ENCODE results near the gene PTH2.
A peak's percentile ranks its signal among the peaks of the same experiment; 100 is the strongest.
"Not testable (repeated sequence)": the region's sequence is repeated elsewhere in the genome, so short reads cannot be mapped to it uniquely, and the experiment has no call there.

PTH2 gene, protein sequence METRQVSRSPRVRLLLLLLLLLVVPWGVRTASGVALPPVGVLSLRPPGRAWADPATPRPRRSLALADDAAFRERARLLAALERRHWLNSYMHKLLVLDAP

DNA sequence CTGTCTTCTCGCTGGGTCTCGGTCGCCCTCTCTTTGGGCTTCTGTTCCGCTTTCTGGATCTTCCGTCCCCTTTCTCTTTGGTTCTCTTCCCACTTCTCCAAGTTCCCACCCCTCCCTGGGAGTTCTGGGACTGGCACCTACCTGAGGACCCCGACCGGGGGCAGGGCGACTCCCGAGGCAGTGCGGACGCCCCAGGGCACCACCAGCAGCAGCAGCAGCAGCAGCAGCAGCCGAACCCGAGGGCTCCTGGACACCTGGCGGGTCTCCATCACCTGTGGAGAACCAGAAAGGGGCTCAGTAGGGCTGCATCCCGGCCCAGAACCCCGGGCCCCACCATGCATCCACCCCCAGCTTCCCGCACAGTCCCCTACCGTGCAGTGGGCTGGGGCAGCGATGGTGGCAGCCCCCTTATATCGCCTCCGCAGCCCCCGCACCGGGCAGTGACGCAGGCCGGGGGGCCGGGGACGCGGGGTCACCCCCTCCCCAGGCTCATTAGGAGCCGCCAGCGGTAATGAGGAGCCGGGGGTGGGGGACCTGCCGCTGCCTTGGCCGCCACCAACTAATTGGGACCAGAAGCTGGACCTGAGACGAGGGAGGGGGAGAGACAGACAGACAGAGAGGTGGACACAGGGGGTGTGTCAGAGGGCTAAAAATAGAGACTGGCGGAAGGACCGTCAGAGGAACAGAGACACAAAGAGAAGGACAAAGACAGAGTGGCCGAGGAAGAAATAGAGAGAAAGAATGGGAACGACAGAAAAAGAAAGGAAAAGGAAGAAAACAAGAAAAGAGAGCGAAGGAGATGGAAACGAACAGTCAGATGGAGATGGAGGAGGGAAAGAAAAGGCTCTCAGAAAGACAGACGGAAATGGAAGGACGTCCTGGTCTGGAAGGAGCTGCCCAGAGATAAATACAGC is at the start of gene PTH2:
Gene PTH2 (minus strand): TSS at position 371 of the 914 bp plus-strand sequence. CDS start 102 bp downstream, at position 269.
- DNase-seq: no peak

DNA sequence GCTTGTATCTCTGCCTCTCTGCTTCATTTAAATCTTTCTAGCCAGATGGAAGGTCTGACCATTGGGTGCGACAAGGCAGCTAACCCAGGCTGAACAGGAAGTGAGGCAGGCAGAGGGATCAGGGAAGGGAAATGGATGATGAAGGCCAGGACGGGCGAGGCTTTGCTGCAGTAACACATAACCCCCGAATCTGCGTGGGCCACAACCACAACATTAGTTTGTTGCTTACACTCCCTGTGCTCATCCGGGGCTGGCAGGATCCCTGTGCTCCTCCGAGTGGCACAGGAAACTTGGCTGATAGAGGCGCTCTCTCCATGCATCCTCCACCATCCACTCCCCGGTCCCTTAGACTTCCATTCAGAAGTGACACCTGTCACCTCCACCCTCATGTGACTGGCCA is 49.7 kb upstream of the PTH2 start:
- no peak for DNase-seq

GRCh38 chr19:49470615-49470978 is 47.4 kb upstream of the PTH2 start:
- DNase-seq: no peak

GRCh38 chr19:49469828-49470614 is 46.8 kb upstream of the PTH2 start:
- peak; percentile 37 for DNase-seq

GRCh38 chr19:49468746-49469447 is 45.7 kb upstream of the PTH2 start:
- DNase-seq: peak; percentile 75

DNA sequence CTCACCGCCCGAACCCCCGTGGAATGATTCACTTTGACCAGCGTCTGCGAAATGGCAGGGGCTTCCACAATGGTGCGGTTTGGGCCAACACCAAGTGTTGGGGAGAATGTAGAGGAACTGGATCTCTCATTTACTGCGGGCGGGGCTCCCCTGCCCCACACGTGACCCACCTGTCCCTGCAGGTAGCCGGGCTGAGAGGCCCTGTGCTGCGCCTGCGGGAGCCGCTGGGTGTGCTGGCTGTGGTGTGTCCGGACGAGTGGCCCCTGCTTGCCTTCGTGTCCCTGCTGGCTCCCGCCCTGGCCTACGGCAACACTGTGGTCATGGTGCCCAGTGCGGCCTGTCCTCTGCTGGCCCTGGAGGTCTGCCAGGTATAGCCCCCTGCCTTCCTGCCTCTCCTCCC is 45.0 kb upstream of the PTH2 start:
- DNase-seq: no peak

- no peak for DNase-seq
These were observed 42.1 kb upstream of the PTH2 start for GRCh38 chr19:49465371-49465770.

DNA sequence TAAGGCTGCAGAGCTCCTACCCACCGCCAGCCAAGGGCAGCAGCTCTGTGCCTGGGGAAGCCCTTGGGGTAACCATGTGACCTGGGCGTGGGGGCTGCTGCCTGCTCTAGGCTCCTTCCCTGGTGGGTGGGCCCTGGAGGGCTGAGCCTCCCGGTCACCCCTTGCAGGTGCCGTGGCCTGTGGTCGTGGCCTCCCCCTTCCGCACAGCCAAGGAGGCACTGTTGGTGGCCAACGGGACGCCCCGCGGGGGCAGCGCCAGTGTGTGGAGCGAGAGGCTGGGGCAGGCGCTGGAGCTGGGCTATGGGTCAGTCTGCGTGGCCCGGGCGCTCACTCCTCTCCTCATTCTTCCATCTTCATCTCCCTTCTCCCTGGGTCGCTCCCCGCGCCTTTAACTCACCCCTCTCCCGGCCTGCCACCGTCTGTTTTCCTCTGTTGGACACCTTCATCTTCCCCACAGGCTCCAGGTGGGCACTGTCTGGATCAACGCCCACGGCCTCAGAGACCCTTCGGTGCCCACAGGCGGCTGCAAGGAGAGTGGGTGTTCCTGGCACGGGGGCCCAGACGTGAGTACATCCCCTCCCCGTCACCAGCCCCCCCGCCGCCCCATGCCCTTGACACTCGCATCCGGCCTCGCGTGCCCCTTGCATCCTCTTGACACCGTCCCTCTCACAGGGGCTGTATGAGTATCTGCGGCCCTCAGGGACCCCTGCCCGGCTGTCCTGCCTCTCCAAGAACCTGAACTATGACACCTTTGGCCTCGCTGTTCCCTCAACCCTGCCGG is 40.9 kb upstream of the PTH2 start:
- no peak for DNase-seq

GRCh38 chr19:49462492-49462891 is 39.3 kb upstream of the PTH2 start:
- no peak for DNase-seq

DNA sequence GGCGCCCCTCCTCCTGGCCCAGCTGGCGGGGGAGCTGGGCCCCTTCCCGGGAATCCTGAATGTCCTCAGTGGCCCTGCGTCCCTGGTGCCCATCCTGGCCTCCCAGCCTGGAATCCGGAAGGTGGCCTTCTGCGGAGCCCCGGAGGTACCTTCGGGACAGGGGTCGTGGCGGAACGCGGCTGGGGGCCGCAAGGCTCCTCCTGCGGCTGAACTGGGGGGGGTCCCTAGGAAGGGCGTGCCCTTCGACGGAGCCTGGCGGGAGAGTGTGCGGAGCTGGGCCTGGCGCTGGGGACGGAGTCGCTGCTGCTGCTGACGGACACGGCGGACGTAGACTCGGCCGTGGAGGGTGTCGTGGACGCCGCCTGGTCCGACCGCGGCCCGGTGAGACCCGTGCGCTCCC is 38.4 kb upstream of the PTH2 start:
- no peak for DNase-seq

DNA sequence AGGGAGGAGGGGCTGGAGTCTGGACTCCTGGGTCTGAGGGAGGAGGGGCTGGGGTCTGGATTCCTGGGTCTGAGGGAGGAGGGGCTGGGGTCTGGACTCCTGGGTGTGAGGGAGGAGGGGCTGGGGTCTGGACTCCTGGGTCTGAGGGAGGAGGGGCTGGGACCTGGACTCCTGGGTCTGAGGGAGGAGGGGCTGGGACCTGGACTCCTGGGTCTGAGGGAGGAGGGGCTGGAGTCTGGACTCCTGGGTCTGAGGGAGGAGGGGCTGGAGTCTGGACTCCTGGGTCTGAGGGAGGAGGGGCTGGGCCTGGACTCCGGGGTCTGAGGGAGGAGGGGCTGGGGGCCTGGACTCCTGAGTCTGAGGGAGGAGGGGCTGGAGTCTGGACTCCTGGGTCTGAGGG is 37.9 kb upstream of the PTH2 start:
- DNase-seq: not testable (repeated sequence)

DNA sequence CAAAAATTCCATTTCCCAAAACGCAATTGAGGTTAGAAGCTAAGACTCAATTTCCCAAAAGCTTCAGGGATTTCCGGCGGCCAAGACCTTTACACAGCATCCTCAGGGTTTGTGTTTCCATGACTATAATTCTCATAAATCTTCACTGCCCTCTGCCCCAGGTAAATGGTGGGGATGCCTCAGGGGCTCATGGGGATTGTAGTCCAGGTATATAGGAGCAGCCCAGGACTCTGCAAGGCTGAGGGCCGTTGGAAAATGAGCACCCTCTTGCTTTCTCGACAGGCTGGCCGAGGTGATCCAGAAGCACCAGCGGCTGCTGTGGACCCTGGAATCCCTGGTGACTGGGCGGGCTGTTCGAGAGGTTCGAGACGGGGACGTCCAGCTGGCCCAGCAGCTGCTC is 36.1 kb upstream of the PTH2 start:
- no peak for DNase-seq

- DNase-seq: no peak
These were observed 35.3 kb upstream of the PTH2 start for GRCh38 chr19:49458567-49458903.

DNA sequence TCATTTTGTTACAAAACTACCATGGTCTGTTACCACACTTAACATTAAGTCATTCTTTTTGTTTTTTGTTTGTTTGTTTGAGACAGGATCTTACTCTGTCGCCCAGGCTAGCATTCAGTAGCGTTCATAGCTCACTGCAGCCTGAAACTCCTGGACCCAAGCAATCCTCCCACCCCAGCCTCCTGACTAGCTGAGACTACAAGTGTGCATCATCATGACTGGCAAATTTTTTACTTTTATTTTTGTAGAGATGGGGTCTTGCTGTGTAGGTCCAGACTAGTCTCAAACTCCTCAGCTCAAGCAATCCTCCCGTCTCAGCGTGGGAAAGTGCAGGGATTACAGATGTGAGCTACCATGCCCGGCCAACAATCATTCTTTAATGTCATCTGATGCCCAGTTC is 33.1 kb upstream of the PTH2 start:
- DNase-seq: no peak

- DNase-seq: no peak
These were observed 32.5 kb upstream of the PTH2 start for GRCh38 chr19:49455773-49456172.

DNA sequence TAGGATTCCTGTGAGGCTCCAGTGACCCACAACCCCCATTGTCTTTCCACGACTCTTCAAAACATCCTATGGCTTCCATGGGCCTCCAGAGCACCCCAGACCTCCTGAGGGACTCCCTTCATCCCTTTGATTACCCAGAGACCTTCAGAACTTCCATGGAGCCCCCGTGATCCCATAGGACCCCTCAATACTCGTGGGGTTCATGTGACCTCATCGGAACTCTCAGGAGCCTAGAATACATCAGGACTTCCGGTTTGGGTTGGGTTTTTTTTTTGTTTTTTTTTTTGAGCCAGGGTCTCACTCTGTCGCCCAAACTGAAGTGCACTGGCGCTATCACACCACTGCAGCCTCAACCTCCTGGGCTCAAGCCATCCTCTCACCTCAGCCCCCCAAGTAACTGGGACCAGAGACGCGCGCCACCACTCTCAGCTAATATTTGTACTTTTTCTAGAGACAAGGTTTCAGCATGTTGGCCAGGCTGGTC is 30.6 kb upstream of the PTH2 start:
- no peak for DNase-seq

- DNase-seq: peak; percentile 99
These were observed 29.9 kb upstream of the PTH2 start, which contains the start of gene ALDH16A1 for GRCh38 chr19:49453013-49453756. TSS of gene ALDH16A1 (plus strand) at chr19:49453225. CDS start at chr19:49453332, 107 bp downstream.

DNA sequence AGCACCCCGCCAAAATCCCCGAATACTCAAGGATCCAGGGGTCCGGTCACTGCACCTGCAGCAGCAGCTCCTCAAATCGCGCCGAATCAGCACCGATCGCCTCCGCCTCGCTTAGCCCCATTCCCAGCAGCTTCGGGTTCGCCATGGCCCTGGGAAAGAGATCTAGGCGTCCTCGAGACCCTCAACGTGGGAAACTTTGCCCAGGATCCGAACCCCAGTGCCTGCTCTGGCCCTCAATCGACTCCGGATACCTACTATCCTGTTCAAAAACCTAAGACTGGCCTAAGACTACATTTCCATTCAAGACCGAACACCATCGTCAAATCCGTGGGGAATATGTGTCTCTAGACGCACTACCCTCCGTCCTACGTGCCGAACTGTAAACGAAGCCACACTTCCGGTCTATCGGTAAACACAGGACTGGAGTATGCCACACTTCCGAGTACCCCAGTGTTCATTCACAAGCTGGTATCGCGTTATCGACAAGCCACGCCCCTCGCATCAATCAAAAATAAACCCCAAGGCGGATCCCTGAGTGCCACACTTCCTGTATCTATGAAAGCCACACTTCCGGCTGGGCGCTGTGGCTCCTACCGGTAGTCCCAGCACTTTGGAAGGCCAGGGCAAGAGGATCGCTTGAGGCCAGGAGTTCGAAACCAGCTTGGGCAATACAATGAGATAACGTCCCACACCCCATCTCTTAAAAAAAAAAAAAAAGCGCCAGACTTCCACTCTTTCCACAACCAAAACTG is 28.4 kb upstream of the PTH2 start, which contains the start of gene PIH1D1:
Gene PIH1D1 (minus strand): TSS at position 385 of the 752 bp plus-strand sequence. CDS start 240 bp downstream, at position 145.
- peak; percentile 100 for DNase-seq

DNA sequence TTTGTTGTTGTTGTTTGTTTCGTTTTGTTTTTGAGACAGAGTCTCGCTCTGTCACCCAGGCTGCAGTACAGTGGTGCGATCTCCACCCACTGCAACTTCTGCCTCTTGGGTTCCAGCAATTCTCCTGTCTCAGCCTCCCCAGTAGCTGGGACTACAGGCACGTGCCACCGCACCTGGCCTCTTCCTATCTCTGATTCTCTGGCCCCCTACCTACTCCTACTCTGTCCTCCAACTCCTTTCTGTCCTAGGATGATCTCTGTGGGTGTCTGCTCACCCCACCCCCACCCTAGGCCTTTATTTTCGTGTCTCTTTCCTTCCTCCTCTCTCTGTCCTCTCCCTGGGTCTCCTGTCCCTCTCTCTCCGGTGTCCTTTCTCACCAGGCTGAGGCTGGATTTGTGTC is 27.2 kb upstream of the PTH2 start:
- no peak for DNase-seq

- DNase-seq: no peak
These were observed 25.2 kb upstream of the PTH2 start for GRCh38 chr19:49448432-49448786.

Data from NCI-H82 (cell line).